Fibroblast of mammary gland (primary cell): ENCODE data around the gene TSSK3.

Experiments
- DNase-seq: peaks from one replicate; pipeline ENCODE4 v3.0.0-alpha.2; 2010; ENCODE audit warnings: low read depth
- H3K4me3 ChIP-seq: 2 replicates; pipeline ENCODE4 v1.5.1; 2011; ENCODE audit warnings: low read depth, mild to moderate bottlenecking, low read length, moderate library complexity; ENCODE audit not compliant: control insufficient read depth
- TF ChIP-seq, protein P1 (sequence below): conservative IDR thresholded peaks from 2 replicates; pipeline ENCODE4 v1.5.1; 2011; ENCODE audit warnings: low read depth, low read length, inconsistent platforms; ENCODE audit not compliant: control insufficient read depth, insufficient read depth

TSSK3 gene

GRCh38 chr1:32377541-32378220 lies 15.3 kb downstream of the TSSK3 start:
- no peak overlapping the region for H3K4me3 ChIP-seq
- TF ChIP-seq, protein P1, sequence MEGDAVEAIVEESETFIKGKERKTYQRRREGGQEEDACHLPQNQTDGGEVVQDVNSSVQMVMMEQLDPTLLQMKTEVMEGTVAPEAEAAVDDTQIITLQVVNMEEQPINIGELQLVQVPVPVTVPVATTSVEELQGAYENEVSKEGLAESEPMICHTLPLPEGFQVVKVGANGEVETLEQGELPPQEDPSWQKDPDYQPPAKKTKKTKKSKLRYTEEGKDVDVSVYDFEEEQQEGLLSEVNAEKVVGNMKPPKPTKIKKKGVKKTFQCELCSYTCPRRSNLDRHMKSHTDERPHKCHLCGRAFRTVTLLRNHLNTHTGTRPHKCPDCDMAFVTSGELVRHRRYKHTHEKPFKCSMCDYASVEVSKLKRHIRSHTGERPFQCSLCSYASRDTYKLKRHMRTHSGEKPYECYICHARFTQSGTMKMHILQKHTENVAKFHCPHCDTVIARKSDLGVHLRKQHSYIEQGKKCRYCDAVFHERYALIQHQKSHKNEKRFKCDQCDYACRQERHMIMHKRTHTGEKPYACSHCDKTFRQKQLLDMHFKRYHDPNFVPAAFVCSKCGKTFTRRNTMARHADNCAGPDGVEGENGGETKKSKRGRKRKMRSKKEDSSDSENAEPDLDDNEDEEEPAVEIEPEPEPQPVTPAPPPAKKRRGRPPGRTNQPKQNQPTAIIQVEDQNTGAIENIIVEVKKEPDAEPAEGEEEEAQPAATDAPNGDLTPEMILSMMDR = no peak
- DNase-seq = no peak

- no peak for DNase-seq
- TF ChIP-seq, protein P1 = no peak
- H3K4me3 ChIP-seq = no peak overlapping the region
Observed at GRCh38 chr1:32380057-32380456, 17.7 kb downstream of the TSSK3 start.

- no peak for DNase-seq
- TF ChIP-seq, protein P1 = no peak
- H3K4me3 ChIP-seq = no peak overlapping the region
Observed at GRCh38 chr1:32386676-32387392, 24.5 kb downstream of the TSSK3 start.

DNA sequence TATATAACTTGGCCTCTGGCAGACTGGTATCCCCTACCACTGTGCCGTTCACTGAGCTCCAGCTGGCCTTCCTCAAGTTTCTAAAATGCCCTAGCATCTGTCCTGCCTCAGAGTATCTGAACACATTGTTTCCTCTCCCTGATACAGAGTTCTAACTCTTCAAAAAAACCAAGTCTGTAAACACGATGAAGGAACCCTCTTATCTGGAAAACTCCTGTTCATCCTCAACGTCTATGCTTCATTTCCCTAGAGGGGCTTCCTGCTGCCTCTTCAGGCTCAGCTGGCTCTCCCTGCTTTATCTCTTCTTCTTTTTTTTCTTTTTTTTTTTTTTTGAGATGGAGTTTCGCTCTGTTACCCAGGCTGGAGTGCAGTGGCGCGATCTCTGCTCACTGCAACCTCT lies 26.3 kb downstream of the TSSK3 start:
- no peak overlapping the region for H3K4me3 ChIP-seq
- TF ChIP-seq, protein P1 = no peak
- DNase-seq = no peak

GRCh38 chr1:32390904-32391870 lies 28.8 kb downstream of the TSSK3 start:
- H3K4me3 ChIP-seq = no peak overlapping the region
- DNase-seq = no peak
- TF ChIP-seq, protein P1 = no peak

DNA sequence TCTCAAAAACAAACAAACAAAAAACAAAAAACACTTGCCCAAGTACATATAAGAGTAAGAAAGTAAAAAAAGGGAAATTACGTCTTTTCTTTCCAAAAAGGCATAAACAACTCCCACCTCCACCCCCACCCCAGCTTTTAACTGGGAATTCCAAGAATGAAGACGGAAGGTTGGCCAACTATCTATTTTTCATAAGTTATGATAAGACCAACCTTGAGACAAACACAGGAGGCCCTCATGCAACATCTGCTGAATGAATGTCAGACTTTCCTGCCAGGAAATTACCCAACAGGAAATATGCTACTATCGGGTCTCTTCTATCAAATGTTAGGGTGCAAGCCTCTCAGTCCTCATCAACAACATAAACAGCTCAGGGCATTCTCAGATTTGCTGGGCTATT lies 30.0 kb downstream of the TSSK3 start:
- H3K4me3 ChIP-seq = no peak overlapping the region
- TF ChIP-seq, protein P1 = no peak
- DNase-seq = peak; percentile 2
